ENCODE results near the gene NEU2.

The NEU2 gene

GRCh38 chr2:233003658-233004555 lies 28.6 kb upstream of the NEU2 start:
- H3K36me3 Mint-ChIP-seq (ENCODE audit: low read depth): no peaks in the 10 kb centered on the region
- H3K4me3 Mint-ChIP-seq: no peak overlapping the region
- H3K4me1 Mint-ChIP-seq (ENCODE audit: low read depth): no peaks in the 10 kb centered on the region
- no peak overlapping the region for H3K27ac Mint-ChIP-seq
- H3K9me3 Mint-ChIP-seq: no peaks in the 10 kb centered on the region
- H3K27me3 Mint-ChIP-seq: no peaks in the 10 kb centered on the region

- Mint-ChIP-seq H3K27me3 (no peaks in the 10 kb centered on the region), H3K36me3 (ENCODE audit: low read depth) (no peaks in the 10 kb centered on the region), H3K4me1 (ENCODE audit: low read depth) (no peaks in the 10 kb centered on the region), H3K27ac (no peak overlapping the region), H3K9me3 (no peaks in the 10 kb centered on the region), H3K4me3 (no peak overlapping the region)
These were observed 27.4 kb upstream of the NEU2 start for GRCh38 chr2:233005096-233005495.

GRCh38 chr2:233006648-233007047 lies 25.8 kb upstream of the NEU2 start:
- H3K4me1 Mint-ChIP-seq (ENCODE audit: low read depth): peaks cover under 1% of the 10 kb centered on the region
- H3K9me3 Mint-ChIP-seq: no peaks in the 10 kb centered on the region
- H3K36me3 Mint-ChIP-seq (ENCODE audit: low read depth): no peaks in the 10 kb centered on the region
- no peak overlapping the region for H3K4me3 Mint-ChIP-seq
- H3K27me3 Mint-ChIP-seq: no peaks in the 10 kb centered on the region
- no peak overlapping the region for H3K27ac Mint-ChIP-seq

- H3K9me3 Mint-ChIP-seq: no peaks in the 10 kb centered on the region
- no peak overlapping the region for H3K27ac Mint-ChIP-seq
- no peak overlapping the region for H3K4me3 Mint-ChIP-seq
These were observed 25.2 kb upstream of the NEU2 start for GRCh38 chr2:233007270-233007669.

GRCh38 chr2:233007739-233008138 lies 24.7 kb upstream of the NEU2 start:
- H3K36me3 Mint-ChIP-seq (ENCODE audit: low read depth): no peaks in the 10 kb centered on the region
- no peak overlapping the region for H3K4me3 Mint-ChIP-seq
- H3K9me3 Mint-ChIP-seq: no peaks in the 10 kb centered on the region
- H3K4me1 Mint-ChIP-seq (ENCODE audit: low read depth): peaks cover 3% of the 10 kb centered on the region
- H3K27me3 Mint-ChIP-seq: no peaks in the 10 kb centered on the region
- no peak overlapping the region for H3K27ac Mint-ChIP-seq

More at GRCh38 chr2:233007270-233007669, 25.2 kb upstream of the NEU2 start:
- Mint-ChIP-seq H3K4me1 (ENCODE audit: low read depth) (peaks cover 3% of the 10 kb centered on the region), H3K27me3 (no peaks in the 10 kb centered on the region), H3K36me3 (ENCODE audit: low read depth) (no peaks in the 10 kb centered on the region)

- H3K4me1 Mint-ChIP-seq (ENCODE audit: low read depth): peaks cover 3% of the 10 kb centered on the region
- no peak overlapping the region for H3K27ac Mint-ChIP-seq
- H3K9me3 Mint-ChIP-seq: no peaks in the 10 kb centered on the region
- H3K36me3 Mint-ChIP-seq (ENCODE audit: low read depth): no peaks in the 10 kb centered on the region
- H3K27me3 Mint-ChIP-seq: no peaks in the 10 kb centered on the region
- no peak overlapping the region for H3K4me3 Mint-ChIP-seq
These were observed 22.8 kb upstream of the NEU2 start for GRCh38 chr2:233009661-233010060.

- Mint-ChIP-seq H3K36me3 (ENCODE audit: low read depth) (no peaks in the 10 kb centered on the region), H3K4me3 (no peak overlapping the region), H3K9me3 (peaks cover 4% of the 10 kb centered on the region), H3K27me3 (no peaks in the 10 kb centered on the region), H3K27ac (no peak overlapping the region), H3K4me1 (ENCODE audit: low read depth) (peaks cover 3% of the 10 kb centered on the region)
These were observed 21.8 kb upstream of the NEU2 start for GRCh38 chr2:233010569-233011267.

GRCh38 chr2:233011268-233011650 lies 21.2 kb upstream of the NEU2 start:
- H3K4me1 Mint-ChIP-seq (ENCODE audit: low read depth): peaks cover 3% of the 10 kb centered on the region
- no peaks in the 10 kb centered on the region for H3K36me3 Mint-ChIP-seq (ENCODE audit: low read depth)
- peaks cover 4% of the 10 kb centered on the region for H3K9me3 Mint-ChIP-seq
- no peak overlapping the region for H3K27ac Mint-ChIP-seq
- no peak overlapping the region for H3K4me3 Mint-ChIP-seq
- no peaks in the 10 kb centered on the region for H3K27me3 Mint-ChIP-seq

- Mint-ChIP-seq H3K27ac (no peak overlapping the region), H3K9me3 (peaks cover 4% of the 10 kb centered on the region), H3K27me3 (no peaks in the 10 kb centered on the region), H3K4me3 (no peak overlapping the region), H3K36me3 (ENCODE audit: low read depth) (no peaks in the 10 kb centered on the region), H3K4me1 (ENCODE audit: low read depth) (peaks cover 3% of the 10 kb centered on the region)
These were observed 20.8 kb upstream of the NEU2 start for GRCh38 chr2:233011702-233012131.

GRCh38 chr2:233012301-233012971 lies 20.0 kb upstream of the NEU2 start:
- H3K4me1 Mint-ChIP-seq (ENCODE audit: low read depth): peaks cover 3% of the 10 kb centered on the region
- no peaks in the 10 kb centered on the region for H3K36me3 Mint-ChIP-seq (ENCODE audit: low read depth)

GRCh38 chr2:233013027-233013461 lies 19.4 kb upstream of the NEU2 start, which contains the start of gene NGEF:
NGEF (minus strand) TSS chr2:233013256; CDS start chr2:232974890, 38,366 bp downstream.
- H3K27me3 Mint-ChIP-seq: no peaks in the 10 kb centered on the region
- no peak within 1 kb of the TSS for H3K27ac Mint-ChIP-seq
- H3K4me3 Mint-ChIP-seq: no peak within 1 kb of the TSS
- peaks cover 3% of the 10 kb centered on the region for H3K4me1 Mint-ChIP-seq (ENCODE audit: low read depth)
- peaks cover 8% of the 10 kb centered on the region for H3K9me3 Mint-ChIP-seq
- no peaks in the 10 kb centered on the region for H3K36me3 Mint-ChIP-seq (ENCODE audit: low read depth)

More at GRCh38 chr2:233012301-233012971, 20.0 kb upstream of the NEU2 start:
- Mint-ChIP-seq H3K4me3 (no peak overlapping the region), H3K27ac (no peak overlapping the region), H3K9me3 (peaks cover 6% of the 10 kb centered on the region), H3K27me3 (no peaks in the 10 kb centered on the region)

- H3K27me3 Mint-ChIP-seq: no peaks in the 10 kb centered on the region
- no peaks in the 10 kb centered on the region for H3K36me3 Mint-ChIP-seq (ENCODE audit: low read depth)
- no peak overlapping the region for H3K4me3 Mint-ChIP-seq
- H3K9me3 Mint-ChIP-seq: peaks cover 8% of the 10 kb centered on the region
- no peak overlapping the region for H3K27ac Mint-ChIP-seq
- peaks cover 3% of the 10 kb centered on the region for H3K4me1 Mint-ChIP-seq (ENCODE audit: low read depth)
These were observed 18.8 kb upstream of the NEU2 start for GRCh38 chr2:233013650-233014049.

- Mint-ChIP-seq H3K4me3 (no peak overlapping the region), H3K9me3 (peaks cover 8% of the 10 kb centered on the region), H3K4me1 (ENCODE audit: low read depth) (peaks cover 3% of the 10 kb centered on the region), H3K36me3 (ENCODE audit: low read depth) (no peaks in the 10 kb centered on the region), H3K27me3 (no peaks in the 10 kb centered on the region), H3K27ac (peak overlapping the region; percentile 17)
These were observed 17.3 kb upstream of the NEU2 start for GRCh38 chr2:233015019-233015645.

GRCh38 chr2:233017947-233018346 lies 14.5 kb upstream of the NEU2 start:
- Mint-ChIP-seq H3K27me3 (no peaks in the 10 kb centered on the region), H3K4me3 (no peak overlapping the region), H3K27ac (no peak overlapping the region), H3K4me1 (ENCODE audit: low read depth) (no peaks in the 10 kb centered on the region), H3K36me3 (ENCODE audit: low read depth) (no peaks in the 10 kb centered on the region), H3K9me3 (peaks cover 8% of the 10 kb centered on the region)
